ENCODE measurements around the gene CNR2.
"Not testable (repeated sequence)": the region's sequence is repeated elsewhere in the genome, so short reads cannot be mapped to it uniquely, and the experiment has no call there.

Gene CNR2

DNA sequence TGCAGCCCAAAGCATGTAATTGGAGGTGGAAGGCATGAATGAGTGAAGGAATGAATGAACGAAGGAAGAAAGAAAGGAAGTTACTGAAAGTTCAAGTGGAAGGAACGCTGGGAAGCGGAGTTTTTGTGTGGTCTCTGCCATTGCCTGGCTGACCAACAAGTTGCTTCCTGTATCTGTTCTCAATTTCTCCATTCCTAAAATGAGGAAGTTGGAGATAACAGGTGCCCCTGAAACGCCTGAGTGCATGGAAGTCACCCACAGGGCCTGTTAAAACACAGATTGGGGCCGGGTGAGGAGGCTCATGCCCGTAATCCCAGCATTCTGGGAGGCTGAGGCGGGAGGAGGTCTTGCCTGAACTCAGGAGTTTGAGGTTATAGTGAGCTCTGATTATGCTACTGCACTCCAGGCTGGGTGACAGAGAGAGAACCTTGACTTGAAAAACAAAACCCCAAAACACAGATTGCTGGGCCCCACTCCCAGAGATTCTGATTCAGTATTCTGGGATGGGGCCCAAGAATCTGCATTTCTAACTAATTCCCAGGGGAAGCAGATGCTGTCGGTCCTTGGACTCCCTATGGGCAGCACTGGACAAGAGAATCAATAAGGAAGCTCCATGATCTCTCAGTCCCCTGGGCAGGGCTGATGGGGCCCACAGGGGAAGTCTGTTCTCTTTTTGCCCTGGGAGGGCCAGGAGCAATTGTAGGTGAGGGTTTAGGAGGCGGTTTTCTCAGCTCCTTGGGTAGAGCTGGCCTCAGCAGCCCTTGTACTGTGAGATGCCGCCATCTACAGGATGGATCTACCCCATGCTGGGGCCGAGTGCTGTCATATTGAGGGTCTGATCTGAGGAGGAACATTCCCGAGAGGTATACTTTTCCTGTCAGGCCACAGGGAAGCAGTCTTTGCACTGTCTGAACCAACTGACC lies 3.3 kb upstream of the CNR2 start:
- DNase-seq = peak; percentile 83 to 85 (median 84)

DNA sequence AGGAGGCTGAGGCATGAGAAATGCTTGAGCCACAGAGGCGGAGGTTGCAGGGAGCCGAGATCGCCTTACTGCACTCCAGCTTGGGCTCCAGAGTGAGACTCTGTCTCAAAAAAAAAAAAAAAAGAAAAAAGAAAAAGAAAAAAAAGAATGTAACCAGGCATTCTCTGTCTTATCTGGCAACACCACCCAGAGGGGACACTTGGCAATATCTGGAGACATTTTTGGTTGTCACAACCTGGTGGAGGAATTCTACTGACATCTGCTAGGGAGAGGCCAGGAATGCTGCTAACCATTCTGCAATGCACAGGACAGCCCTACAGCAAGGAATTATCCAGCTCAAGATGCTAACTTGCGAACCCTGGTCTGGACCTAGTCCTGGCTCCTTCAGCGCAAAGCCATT lies 2.3 kb upstream of the CNR2 start:
- DNase-seq = no peak

DNA sequence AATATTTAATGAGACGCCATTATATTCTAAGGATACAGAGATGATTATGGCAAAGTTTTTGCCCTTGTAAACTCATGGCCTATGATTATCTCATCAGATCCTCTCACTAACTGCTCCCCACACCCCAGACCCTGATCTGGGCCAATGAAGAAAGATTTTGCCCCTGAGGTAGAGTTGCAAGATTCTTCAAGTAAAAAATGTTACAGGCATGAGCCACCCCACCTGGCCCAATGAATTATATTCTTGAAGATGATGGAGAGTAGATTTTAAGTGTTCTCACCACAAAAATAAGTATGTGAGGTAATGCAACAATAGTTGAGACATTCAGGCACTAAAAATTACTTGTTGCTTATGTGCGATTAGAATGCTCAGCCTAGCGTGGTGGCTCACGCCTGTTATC lies 1.8 kb upstream of the CNR2 start:
- DNase-seq = no peak

DNA sequence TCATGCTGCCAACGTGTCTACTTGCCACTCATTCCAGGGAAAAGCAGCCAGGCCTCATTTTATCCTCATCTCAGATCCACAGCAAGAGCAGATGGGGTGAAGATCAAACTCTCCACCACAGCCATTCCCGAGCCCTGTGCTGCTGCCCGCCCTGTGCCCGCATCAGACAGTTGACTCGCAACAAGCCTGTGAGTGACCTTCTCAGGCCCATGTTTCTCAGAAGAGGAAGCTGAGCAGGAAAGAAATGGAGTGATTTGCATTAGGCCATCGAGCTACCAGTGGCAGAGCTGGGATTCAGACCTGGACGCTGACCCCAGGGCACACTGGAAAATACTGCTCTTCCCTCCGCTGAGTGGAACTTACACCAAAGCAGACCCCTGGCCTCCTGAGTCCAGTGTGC lies 1.2 kb downstream of the CNR2 start:
- DNase-seq = peak; percentile 58 to 66 (median 59)

DNA sequence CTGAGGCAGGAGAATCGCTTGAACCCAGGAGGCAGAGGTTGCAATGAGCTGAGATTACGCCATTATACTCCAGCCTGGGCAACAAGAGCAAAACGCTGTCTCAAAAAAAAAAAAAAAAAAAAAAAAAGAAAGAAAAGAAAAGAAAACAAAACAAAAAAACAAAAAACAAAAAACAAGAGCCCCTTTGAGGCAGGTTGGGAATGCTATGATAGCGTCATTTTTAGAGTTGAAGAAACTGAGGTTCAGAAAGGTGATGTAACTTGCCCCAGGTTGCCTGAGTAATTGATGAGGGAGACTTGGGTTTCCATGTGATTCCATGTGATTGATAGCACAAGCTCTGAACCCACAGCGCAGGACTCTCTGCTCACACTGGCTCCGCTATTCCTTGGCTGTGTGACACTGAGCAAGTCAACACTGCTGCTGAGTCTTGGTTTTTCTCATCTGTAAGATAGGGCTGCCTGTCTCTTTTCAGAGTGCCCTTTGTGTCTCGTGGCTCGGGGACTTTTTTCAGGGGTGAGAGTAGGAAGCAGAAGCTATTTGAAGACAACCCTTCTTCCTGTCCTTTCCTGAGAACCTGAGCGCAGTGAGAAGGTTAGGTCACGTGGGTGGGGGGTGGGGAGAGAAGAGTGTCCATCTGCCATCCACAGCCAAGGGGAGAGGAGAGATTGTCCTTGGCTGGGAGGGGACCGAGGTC lies 2.5 kb downstream of the CNR2 start:
- DNase-seq = peak; percentile 55 to 60 (median 57)

DNA sequence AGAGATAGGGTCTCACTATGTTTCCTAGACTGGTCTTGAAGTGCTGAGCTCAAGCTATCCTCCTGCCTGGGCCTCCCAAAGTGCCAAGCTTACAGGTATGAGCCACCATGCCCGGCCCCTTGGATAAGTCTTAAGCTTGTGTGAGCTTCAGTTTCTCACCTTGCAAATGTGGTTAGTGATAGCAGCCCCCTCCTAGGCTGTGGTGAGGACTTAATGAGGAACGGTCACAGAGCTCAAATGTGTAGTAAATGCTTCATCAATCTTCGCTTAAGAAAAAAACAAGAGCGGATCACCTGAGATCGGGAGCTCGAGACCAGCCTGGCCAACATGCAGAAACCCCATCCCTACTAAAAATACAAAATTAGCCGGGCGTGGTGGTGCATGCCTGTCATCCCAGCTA lies 3.0 kb downstream of the CNR2 start:
- DNase-seq = no peak

DNA sequence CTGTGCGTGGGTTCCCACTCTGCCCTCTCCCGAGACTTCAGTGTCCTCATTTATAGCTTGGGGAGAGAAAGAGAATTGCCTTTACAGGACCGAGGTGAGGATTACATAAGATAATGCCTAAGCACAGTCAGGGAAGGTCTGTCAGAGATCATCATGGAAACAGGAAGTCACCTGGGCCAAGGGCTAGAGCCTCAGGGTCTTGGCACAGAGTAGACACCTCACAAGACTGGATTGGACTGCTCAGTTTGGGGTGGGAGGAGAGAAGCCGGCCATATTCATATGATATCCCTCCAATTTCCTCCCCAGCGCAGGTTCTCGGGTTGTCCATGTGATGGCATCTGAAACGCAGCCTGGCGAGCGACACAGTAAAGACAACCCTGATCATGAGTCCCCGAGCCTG lies 3.8 kb downstream of the CNR2 start:
- DNase-seq = no peak

DNA sequence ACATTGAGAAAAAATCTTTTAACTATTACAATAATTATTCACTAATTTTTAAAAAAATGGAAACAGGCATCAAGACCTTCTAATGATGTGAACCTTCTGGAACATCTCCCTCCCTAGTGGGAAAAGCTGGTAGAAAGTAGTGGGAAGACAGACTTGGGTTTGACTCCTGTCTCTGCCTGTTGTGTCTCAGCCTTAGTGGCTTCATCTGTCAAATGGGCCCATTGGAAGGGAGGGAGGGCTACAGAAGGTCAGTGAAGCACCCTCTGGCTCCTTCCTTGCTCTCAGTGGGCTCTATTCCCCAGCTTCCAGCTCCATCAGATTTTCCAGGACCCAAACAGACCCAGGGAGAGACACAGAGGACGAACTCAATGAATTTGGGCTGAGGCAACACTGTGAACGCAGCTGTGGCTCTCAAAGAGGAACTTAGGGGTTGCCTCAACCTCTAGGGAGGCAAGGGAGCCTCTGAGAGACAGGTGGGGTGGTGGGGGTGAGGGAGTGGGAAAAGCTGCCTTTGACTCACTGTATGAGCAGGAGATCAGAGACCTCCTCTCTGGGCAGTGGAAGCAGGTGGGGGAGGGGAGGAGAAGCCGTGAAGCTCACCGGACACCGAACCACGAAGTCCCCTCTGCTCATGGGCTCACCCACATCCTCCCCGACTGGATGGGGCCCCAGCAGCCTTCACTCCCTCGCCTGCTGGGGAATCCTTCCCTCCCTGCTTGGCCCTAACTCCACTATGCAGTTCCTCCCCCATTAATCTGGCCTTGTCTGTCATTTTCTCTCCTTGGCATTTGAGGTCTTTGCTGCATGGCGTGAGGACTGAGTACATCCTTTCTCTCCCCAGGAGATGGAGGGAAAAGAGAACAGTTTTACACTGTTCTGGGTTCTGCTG lies 4.5 kb downstream of the CNR2 start:
- peak; percentile 69 to 71 (median 70) for DNase-seq

DNA sequence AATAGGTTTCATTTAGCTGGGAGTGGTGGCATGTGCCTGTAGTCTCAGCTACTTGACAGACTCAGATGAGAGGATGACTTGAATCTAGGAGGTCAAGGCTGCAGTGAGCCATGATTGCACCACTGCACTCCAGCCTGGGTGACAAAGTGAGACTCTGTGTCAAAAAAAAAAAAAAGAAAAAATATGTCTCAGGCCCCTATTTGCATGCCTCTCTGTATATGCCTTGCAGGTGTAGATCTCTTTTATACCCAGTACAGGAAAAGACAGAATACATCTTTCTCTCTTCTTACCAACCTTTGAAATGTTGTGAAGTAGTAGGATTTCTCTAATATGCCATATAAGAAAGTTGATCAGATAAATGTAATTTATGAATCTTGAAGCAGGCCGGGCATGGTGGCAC lies 6.4 kb downstream of the CNR2 start:
- DNase-seq = no peak

DNA sequence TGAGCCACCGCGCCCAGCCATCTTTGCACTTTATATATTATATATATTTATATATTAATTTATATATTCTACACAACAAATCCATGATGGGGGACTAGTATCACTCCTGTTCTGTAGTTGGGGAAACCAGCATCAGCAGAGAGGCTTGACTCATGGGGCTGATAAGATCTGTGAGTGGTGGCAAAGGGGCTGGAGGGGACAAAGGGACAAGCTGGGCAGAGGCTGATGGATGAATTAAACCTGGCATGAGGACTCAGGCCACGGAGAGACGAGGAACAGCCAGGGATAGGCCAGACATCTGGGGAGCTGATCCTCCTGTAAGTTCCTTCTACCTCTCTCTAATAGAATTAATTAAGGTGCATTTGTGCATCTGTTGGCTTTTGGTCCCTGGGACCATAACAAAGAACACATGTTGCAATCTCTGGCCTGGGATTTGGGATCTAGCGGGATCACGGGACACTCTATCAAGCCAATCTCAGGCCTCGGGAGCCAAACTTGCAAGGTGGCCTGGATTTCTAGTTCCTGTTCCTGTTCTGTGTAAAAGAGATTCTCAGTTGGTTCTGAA lies 7.6 kb downstream of the CNR2 start:
- DNase-seq = no peak

DNA sequence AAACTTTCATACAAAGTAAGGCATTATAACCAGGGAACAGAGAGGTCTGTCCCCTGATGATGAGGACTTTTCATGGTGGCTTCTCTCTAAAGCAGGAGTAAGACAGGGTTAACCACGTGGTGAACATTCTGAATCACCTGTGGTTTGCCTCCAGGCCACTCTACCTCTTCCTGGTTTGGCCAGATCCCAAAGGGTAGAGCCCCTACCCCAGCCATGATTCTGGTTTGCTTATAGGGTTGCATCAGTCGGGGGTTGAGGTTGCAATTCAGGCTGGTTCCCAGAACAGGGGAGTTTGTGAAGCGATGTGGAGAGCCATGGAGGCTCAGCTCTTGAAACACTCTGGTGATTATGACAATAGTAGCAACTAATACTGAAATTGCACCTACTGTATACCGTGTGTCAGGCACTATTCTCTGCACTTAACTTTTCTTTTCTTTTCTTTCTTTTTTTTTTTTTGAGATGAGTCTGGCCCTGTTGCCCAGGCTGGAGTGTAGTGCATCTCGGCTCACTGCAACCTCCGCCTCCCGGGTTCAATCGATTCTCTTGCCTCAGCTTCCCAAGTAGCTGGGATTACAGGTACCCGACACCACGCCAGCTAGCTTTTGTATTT lies 8.3 kb downstream of the CNR2 start:
- no peak for DNase-seq

DNA sequence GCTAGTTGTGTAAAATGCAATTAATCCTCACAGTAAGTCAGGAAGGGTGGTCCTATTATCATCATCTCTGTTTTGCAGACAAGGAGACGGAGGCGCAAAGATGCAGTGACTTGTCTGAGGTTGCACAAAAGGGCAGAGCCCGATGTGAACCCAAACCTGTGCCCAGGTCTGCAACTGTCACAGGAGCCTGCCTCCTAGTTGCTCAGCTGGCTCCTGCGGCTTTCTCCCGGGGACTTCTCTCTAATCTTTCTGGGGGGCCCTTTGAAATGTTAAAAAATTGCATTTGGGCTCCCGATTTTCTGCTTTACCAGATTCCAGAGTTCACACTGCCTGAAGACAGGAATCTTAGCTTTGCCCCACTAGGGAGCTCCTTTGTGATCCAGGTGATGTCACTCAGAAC lies 9.4 kb downstream of the CNR2 start:
- no peak for DNase-seq

DNA sequence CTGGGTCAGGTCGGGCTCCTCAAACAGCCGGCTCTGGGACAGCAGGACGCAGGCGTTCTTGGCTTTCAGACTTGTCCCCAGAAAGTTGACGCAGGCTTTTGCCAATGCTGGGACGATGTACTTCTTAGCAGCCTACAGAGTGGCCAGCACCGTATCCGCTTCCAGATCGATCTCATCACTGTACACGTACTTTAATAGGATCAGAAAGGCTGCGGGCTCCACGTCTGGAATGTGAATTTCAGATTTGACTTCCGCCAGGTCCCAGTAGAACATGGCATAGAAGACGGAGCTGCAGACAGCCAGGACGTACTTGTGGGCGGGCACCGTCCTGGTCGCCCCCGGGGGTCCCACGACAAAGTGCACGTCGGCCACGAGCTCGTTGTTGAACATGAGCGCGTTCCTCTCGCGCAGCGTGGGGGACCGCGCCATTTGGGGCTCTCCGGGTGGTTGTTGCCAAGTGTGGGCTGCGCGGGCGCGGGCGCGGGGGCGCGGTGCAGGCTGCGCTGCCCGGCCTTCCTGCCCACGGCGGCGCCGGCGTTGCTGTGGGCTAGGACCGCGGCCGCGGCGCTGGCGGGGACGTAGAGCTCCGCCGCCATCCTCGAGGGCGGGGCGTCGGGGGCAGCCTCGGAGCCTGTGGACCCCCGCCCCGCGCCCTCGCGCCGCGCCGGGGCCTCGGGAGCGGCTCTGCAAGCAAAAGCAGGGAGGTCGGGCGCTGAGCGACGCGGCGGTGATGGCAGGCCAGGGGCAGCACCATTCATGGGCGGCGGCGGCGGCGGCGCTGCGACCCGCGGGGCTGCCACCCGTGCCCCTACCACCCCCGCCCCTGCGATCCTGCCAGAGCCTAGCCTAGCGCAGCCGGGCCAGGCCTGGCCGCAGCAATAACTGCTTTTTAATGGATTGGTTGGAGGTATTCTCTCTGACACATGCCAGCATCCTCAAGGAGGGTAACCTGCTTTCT lies 10.6 kb downstream of the CNR2 start:
- DNase-seq = peak in 2 of 3 donors; percentile 27 to 60

DNA sequence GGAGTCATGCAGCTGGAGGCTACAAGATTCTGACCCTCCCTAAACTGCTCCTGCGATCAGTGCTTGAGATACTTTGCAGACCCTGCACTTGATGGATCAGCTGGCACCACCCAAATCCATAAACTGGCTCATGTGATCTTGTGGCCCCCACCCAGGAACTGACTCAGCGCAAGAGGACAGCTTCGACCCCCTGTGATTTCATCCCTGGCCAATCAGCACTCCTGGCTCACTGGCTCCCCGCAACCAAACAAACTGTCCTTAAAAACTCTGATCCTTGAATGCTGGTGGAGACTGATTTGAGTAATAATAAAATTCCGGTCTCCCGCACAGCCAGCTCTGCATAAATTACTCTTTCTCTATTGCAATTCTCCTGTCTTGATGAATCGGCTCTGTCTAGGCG lies 13.1 kb downstream of the CNR2 start:
- DNase-seq = not testable (repeated sequence)

DNA sequence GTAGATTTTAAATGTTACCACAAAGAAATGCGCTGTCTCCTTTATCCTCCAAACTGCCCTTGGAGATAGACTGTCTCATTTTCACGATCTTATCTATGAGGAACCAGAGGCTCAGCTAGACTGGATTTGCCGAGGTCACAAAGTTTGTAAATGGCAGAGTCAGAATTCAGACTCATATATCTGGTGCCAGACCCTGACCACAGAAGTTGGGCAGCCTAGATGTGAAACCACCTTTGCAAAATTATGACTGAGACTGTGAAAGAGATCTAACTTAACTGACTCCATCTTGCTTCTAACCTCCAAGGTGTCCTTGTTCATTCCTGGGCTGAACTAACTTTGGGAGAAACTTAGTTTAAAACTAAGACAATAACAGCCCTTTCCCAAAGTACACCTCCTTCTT lies 14.1 kb downstream of the CNR2 start:
- peak; percentile 41 to 66 (median 60) for DNase-seq

DNA sequence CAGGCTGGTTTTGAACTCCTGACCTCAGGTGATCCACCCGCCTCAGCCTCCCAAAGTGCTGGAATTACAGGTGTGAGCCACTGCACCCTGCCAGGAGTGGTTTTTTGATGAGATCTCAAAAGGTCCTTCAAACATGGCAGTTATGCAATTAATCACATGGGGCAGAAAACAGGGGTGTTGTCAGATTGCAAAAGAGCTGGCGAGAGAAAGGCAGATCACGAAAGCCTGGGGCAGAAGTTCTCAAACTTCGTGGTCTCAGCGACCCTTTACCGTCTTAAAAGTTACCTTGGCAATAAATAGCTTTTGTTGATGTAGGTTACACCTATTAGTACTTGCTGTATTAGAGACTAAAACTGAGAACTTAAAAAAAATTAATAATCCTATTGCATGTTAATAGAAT lies 16.1 kb downstream of the CNR2 start:
- peak; percentile 45 to 65 (median 50) for DNase-seq

DNA sequence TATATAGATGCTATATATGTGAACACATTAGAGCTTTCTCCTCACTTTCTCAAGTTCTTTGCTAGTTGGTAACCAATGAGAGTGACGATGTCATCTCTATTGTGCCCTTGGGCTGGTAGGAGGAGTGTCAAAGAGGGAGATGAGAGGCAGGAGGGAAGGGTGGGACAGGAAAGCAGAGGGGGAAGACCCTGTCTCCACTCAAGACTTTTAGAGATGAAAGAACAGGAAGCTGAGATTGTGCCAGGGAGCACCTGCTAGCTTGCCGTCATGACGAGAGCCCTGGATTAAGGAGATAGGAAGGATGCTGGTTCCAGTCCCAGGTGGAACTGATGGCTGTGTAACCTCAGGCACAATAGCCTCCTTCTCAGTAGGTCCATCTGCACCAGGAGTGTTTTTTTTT lies 16.7 kb downstream of the CNR2 start:
- DNase-seq = no peak

DNA sequence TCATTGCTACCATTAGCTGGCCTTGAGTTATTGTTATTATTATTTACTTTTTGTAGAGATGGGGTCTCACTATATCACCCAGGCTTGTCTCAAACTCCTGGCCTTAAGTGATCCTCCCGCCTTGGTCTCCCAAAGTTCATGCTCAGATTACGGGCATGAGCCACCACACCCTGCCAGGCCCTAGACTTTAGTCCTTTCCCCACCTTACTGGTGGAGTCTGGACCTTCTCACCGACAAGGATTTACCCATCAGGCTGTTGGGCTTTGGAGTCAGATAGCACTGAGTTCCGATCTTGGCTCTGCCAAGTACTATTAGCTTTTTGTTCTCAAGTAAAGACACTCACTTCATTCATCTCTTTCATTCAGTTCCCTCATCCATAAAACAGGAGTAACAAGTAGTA lies 17.2 kb downstream of the CNR2 start:
- no peak for DNase-seq

DNA sequence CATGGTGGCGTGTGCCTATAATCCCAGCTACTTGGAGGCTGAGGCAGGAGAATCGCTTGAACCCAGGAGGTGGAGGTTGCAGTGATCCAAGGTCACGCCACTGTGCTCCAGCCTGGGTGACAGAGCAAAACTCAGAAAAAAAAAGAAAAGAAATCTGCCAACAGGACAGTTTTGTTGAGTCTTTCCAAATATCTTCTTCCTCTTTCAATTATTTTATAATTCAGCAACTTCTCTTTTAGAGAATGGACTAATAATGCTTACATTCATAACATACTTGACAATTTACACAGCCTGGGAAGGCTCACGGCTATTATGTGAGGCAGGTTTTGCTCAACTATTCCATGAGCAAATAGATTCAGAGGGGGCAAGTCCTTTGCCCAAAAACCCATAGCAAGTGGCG lies 18.1 kb downstream of the CNR2 start:
- peak; percentile 59 to 86 (median 86) for DNase-seq

DNA sequence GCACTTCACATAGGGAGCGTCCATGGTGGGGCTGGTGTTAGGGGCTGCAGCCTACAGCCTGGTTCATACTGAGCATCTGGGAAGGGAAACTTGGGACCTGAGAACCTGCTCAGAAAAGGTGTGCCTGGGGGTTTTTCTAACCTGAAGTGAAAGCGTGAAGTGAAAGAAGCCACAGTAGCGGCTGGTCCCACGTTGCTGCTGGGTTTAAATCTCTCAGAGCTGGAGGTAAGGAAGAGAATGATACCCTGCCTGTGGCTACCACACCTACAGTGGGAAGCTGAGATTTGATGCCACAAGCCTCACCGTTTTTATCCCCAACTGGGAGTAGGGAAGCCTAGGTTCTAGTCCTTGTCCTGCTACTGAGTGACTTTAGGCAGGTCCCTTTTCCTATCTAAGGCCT lies 24.1 kb downstream of the CNR2 start:
- no peak for DNase-seq

DNA sequence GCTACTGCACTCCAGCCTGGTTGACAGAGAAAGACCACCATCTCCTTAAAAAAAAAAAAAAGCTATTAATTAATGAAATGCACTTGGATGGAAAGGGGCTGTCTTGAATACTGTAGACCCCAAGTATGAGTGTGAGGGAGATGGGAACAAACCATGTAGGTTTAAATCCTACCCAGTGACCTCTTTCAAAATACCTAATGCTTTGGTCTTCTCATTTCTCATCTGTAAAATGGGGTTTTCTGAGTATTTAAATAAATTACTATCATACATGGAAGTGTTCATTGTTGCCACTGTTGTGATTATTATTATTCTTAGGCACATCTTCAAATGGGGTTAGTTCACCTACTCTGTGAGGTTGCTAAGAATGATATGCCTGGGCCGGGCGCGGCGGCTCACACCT lies 27.9 kb downstream of the CNR2 start:
- no peak for DNase-seq

Data from suppressor macrophage treated with lipopolysaccharide for 1 hour (primary cell).